NCI-H1694 (cell line): ENCODE results near the gene OMP.

Source experiments
- DNase-seq: peaks from one replicate; lab custom pipeline; 2025; lab: John Stamatoyannopoulos, UW

OMP gene

DNA sequence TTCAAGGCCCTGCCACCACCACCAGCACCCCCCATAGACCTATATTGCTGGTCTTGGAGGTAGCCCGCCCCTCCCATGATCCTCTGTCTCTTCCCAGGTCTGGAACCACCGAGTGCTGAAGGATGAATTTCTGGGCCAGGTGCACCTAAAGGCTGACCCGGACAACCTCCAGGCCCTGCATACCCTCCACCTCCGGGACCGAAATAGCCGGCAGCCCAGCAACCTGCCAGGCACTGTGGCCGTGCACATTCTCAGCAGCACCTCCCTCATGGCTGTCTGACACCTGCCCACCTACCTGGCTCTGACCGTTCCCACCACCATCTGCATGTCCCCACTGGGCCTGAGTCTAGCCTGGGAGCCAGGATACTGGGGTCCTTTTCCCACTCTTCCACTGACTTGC lies 21.0 kb downstream of the OMP start:
- no peak for DNase-seq

DNA sequence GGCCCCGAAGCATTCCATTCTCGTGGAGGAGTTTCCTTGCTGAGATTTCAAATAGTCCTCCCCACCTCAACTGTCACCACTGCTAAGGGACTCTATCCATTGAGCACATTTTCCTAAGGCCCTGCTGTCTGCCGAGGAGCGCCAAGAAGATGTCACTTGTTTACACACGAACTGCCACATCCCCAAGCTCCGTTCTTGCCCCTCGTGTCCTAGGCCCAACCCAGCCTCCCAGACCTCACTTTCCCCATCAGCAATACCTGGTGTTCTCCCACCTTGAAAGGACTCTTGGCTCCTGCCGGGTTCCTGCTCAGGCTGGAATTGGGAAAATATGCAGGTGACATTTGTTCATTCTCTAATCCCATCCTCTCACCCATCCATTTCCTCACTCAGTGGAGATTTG lies 21.4 kb downstream of the OMP start:
- DNase-seq, result no peak

DNA sequence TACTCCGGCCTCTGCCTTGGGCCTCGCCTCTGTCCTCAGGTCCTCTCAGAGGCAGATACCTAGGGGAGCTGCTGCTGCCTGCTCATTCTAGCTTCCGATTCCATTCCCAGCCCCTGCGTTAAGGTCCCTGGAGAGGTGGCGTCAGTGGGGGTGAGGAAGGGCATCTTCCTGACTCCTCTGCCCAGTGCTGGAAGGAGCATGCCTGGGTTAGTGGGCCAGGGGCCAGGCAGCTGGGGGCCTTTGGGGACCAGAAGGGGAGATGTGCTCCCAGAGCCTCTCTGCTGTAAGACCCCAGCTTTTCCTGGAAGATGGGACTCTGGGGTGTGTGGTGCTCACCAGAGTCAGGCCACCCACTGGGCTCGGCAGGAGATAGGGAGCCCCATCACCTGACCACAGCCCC lies 21.8 kb downstream of the OMP start:
- DNase-seq, result no peak

DNA sequence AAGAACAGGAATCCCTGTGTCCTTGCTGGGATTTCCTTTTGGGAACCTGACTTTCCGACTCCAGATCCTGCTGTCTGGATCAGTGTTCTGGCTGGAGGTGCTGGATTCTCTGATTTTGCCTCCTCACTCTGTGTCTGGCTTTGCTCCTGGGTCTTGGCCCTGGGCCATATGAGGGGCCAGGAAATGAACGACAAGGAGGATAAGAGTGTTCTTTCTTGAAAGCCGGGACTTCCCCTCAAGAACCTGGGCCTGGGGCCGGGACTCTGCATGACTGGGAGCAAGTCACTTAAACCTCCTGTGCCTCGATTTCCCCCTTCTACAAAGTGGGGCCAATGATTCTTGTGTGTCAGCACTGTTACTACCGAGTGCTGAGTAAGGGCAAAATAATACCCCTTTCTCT lies 22.6 kb downstream of the OMP start:
- no peak for DNase-seq

DNA sequence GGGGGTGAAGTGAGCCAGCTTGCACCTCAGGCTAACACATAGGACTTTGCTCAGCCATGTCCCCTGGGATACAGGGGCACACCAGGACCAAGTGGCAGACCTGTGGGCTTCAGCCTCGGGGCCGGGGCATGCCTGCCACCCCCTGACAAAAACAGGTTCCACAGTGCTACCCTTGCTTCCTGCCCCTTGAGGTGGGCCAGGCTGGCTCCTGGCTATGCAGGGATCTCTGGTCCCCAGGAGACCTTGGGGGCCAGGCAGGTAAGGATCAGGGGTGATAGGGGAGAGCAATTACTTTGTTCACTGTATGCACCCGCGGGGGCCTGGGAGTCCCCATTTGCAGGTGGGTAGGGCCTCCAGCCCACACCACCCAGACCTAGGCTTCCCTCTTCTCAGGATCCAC lies 23.1 kb downstream of the OMP start:
- no peak for DNase-seq

DNA sequence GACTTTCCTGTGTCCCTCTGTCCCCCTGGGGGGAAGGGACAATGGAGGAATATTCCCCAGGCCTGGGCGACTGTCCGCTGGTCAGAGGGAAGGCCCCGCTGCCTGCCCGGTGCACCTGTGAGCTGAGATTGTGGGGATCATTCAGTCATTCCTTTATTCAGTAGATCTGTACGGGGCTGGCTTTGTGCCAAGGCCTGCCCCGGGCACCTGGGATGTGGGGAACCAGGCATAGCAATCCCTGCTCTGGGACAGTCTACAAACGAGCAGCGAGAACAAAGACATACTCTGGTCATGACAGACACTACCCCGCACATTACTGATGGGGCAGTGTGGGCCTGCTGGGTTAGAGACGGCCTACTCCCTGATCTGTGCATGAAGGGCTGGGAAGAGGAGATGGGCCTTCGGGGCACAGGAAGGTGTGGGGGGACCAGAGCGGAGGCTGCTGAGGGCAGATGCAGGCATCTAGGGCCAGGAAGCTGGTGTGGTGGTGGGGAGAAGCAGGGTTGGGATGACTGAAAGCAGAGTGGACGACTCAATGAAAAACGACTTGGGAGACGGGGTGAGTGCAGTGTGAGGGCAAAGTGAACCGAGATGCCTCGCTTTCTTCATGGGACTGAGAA lies 23.6 kb downstream of the OMP start:
- no peak for DNase-seq

DNA sequence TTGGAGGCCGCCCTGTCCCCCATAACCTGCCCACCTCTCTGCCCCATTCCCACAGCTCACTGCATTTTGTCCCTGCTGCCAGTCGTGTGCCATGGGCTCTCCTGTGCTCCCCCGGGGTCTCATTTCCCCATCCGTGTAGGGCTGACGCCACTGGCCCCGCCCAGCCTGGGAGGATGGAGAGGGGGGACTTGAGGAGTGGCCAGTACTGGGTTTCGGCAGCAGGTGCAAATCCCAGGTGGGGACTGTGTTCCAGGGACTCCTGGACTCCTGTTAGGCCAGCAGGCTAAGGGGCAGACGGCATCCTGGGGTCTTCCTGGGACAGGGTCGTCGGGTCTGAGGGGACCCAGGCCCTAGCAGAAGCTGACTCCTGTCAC lies 24.2 kb downstream of the OMP start:
- DNase-seq, result no peak

DNA sequence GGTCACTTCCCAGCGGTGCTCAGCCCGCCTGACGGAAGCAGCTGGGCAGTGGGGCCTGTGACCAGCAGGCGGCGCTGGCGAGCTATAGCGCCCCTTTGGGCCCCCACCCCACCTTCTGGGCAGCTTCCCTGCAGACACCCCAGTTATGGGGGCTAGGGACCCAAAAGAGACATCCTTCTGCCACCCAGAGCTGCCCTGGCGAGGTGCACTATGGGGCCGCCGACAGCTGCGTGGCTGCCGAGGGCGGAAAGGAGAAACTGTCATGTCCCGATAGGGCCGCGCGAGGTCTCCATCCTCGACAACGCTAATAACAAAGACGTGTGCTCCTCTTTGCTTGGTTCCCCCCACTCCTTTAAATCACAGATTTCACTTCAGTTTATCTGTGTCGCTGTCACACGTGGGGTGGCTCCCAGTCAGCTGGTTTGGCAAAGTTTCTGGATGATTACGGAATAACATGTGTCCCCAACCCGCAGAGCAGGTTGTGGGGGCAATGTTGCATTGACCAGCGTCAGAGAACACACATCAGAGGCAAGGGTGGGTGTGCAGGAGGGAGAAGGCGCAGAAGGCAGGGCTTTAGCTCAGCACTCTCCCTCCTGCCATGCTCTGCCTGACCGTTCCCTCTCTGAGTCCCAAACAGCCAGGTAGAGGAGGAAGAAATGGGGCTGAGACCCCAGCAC lies 24.7 kb downstream of the OMP start:
- no peak for DNase-seq

DNA sequence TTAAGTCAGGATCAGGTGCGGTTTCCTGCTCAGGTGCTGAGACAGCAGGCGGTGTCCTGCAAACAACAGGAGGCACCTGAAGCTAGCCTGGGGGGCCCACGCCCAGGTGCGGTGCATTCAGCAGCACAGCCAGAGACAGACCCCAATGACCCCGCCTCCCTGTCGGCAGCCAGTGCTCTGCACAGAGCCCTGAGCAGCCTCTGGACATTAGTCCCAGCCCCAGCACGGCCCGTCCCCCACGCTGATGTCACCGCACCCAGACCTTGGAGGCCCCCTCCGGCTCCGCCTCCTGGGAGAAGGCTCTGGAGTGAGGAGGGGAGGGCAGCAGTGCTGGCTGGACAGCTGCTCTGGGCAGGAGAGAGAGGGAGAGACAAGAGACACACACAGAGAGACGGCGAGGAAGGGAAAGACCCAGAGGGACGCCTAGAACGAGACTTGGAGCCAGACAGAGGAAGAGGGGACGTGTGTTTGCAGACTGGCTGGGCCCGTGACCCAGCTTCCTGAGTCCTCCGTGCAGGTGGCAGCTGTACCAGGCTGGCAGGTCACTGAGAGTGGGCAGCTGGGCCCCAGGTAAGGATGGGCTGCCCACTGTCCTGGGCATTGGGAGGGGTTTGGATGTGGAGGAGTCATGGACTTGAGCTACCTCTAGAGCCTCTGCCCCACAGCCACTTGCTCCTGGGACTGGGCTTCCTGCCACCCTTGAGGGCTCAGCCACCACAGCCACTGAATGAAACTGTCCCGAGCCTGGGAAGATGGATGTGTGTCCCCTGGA lies 25.5 kb downstream of the OMP start, which contains the start of gene MYO7A:
TSS of gene MYO7A (plus strand) at position 327 of the 772 bp plus-strand sequence. CDS start 2,389 bp downstream, outside the sequence.
- DNase-seq, result no peak

DNA sequence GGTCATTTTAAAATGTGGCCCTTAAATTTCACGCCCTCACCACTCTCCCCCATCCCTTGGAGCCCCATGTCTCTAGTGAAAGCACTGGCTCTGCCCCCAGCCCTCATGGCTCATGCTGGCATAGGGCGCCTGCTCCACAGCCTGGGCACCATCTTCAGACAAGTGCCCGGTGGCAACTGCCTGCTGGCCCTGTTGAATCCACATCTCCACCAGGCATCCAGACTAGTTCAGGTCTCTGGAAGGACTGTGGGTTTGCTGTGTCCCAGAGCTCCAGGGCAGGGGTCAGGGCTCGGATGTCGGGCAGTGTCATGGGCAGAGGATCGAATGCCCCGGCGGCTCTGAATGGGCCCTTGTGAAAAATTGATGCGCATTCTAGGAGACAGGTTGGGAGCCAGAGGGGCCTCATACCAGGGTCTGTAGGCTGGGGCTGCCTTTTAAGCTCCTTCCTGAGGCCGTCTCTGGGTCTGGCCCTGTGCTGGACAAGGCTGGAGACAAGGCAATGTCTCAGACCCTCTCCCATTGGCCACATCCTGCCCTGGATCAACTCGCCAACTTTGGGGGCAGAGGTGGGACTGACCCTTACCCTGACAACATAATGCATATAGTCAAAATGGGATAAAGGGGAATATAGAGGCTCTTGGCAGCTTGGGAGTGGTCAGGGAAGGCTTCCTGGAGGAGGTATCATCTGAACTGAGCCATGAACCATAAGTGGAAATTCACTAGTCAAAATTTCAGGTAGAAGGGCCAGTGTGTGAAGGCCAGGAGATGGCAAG lies 26.6 kb downstream of the OMP start:
- no peak for DNase-seq

DNA sequence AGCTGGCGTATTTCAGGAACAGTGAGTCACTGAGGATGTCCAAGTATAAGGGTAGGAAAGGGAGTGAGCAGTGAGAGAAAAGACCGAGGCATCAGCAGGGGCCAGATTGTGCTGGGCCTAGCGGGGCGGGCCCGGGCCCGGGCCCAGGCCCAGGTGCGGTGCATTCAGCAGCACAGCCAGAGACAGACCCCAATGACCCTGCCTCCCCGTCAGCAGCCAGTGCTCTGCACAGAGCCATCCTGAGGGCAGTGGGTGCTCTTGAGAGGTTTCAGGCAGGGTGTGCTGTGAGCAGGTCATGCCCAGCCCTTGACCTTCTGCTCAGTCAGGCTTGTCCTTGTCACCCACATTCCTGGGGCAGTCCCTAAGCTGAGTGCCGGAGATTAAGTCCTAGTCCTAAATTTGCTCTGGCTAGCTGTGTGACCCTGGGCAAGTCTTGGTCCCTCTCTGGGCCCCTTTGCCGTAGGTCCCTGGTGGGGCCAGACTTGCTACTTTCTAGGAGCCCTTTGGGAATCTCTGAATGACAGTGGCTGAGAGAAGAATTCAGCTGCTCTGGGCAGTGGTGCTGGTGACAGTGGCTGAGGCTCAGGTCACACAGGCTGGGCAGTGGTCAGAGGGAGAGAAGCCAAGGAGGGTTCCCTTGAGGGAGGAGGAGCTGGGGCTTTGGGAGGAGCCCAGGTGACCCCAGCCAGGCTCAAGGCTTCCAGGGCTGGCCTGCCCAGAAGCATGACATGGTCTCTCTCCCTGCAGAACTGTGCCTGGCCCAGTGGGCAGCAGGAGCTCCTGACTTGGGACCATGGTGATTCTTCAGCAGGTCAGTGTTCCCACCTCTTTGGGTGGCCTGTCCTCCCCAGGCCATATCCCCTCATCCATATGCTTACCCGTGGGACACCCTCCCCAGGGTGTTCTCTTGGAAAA lies 27.5 kb downstream of the OMP start:
- no peak for DNase-seq

DNA sequence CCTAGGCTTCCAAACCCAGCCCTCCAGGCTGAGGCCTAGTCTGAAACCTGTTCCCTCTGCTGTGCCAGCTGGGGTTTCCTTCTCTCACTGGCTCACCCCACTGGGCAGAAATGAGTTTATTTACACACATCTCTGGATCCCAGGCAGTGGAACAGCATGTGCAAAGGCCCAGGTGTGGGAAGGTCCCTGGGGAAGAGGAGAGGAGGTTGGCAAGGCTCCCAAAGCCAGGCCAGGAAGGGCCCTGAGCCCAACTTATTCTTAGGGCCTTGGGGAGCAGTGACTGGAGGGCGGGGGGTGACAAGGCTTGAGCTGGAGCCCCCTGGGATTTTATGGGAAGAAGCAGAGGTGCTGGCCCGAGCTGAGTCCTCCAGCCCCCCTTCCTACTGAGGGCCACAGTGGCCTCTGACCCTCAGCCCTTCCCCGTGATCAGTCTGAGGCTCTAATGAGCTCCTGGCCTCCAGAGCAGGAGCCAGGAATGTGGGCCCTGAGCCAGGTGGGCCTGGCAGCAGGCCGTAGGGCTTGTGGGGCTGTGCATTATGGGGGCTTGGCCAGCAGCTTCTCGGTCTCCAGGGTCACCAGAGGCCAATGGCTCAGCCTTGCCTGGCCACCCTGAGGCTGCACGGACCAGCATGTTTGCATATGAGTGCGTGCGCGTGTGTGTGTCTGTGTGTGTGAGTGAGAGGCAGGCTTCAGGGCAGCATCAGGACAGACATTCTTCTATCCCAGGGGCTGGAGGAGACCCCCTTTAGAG lies 28.3 kb downstream of the OMP start:
- no peak for DNase-seq

DNA sequence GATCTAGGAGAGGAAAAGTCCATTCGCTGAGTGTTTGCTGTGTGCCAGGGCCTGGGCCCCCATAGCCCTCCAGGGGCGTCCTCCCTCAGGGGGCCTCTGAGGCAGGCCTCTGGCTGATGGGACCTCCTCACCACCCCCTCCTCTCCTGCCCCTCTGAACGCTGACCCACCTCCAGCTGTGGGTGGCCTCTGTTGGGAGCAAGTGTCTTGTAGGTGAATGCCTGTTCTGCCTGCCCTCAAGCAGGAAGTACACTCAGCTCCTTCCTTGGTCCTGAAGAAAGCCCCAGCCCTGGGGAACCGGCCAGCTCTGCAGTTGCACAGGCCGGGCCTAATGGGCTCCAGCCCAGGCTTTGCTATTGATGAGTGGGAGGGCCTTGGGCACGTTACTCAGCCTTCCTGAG lies 28.9 kb downstream of the OMP start:
- DNase-seq, result no peak

DNA sequence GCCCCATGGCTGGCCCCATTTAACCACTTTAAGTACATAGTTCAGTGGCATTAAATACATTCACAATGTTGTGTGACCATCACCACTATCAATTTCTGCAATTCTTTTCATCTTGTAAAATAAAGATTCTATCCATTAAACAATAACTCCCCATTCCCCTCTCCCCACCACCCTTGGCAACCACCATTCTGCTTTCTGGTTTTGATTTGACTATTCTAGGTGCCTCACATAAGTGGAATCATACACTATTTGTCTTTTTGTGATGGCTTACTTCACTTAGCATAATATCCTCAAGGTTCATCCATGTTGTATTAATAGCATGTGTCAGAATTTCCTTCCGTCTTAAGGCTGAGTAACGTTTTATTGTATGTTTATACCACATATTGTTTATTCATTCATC lies 32.4 kb downstream of the OMP start:
- no peak for DNase-seq

DNA sequence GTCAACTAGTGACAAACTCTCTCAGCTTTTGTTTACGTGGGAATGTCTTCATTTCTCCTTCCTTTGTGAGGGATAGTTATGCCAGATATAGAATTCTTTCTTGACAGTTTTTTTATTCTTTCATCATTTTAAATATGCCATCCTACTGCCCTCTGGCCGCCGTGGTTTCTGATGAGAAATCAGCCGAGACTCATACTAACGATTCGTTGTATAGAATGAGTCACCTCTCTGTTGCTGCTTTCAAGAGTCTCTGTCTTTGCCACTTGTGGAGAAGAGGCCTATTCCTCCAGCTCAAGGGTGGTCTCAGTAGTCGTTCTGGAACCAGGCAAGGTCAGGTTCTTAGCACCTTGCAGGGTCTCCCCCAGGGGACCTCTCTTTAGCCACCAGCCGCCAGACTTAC lies 33.4 kb downstream of the OMP start:
- no peak for DNase-seq

DNA sequence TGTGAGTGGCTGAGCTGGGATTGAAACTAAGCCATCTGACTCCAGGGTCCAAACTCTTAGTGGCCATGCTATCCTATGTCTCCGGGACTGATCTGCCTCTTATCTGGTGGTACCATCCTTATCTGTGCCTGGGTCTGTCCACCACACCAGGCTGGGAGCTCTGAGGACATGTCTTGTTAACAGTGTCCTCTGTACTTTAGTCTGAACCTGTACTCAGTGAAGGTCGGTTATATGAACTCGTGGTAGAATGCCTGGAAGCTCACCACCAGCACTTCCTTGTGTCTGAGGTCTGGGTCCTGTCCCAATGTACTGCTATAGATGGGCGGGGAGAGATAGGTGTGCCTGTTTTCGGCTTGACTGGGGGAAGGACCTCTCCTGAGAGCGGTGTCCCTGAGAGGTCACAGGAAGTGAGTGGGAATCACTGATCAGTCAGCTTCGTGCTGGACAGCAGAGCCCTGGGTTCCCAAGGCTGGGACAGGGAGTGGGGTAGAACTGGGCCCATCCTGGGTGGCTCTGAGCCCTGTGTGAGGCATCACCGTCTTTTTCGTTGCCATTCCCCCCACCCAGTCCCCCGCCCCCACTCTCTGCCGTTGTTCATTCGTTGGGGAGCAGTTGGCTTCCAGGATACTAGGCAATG lies 34.3 kb downstream of the OMP start:
- no peak for DNase-seq

DNA sequence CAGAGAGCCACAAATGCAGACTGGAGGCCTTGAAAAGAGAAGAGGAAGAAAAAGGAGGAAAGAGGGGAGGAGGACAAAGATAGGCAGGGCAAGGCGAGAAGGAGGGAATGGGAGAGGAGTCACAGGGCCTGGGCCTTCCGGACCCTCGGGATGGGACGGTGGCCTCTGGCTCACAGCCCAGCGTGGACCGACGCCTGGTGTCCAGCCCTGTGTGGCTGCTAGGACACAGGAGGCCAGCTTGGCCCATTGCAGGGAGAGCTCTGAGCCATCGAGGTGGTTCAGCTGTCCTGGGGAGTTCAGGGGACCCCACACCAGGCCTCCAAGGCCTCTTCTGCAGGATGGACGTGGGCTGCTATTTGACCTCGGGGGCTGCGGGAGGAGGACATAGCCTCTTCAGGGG lies 34.8 kb downstream of the OMP start:
- DNase-seq, result no peak

DNA sequence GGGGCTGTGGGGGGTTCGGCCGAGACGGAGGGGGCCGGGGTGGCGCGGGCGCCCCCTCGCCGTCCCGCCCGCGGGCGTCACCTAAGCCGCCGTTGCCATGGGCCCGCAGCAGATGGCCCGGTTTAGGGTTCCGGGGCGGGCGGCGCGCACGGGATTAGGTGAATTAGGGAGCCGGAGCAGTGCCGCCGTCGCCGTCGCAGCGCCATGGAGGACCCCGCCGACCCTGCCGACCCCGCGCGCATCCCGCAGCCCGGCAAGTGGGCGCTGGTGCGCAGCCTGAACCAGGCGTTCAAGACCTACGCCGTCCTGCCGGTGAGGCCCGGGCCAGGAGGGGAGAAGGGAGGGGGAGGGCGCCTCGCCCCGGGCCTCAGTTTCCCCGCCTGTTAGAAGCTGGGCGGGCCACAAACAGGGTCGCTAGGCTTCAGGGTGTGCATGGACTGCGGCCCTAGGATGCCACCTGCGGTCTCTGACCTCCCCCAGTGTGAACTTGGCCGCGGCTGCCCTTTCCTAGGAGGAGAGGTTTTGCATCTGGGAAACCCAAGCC lies 35.5 kb downstream of the OMP start:
- no peak for DNase-seq

DNA sequence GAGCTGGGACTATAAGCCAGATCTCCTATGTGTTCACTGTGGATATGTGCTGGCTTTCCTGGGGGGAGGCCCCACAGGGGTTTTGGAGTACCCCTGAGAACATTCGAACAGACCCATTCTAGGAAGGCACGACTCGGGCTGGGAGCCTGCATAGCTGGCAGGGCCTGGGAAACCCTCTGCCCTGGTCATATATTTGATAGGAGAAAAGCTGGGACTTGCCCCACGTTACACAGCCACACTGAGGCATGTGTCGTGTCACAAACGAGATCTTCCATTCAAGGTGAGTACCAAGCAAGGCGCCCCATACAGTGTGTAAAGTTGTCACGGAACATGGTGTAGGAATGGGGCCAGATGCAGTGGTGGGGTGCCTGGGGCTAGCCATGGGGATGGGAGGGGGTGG lies 36.6 kb downstream of the OMP start:
- DNase-seq, result no peak

DNA sequence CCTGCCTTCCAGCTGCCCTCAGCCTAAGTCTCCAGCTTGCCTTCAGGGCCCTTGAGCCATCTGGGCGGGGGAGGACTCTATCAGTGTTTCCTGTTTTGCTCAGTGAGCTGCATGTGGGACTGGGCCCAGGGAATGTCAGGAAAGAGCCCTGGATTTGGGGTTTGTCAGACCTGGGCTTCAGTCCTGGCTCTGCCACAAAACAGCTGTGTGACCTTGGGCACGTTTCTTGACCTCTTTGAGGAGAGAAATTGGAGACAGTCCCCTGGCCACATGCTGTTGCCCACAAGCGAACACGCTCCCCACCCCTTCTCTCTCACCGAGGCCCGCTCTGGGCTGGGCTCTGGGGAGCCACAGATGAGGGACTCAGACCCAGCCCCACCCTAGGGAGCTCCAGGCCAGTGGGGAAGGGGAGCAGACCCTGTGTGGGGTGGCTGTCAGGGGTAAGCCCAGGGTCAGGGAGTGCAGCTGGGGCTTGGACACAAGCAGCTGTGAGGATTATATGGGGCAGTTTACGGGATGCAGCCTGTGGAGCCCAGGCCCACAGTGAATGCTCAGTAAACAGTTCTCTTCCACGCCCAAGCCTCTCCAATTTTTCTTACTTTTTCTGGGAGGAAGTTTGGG lies 37.7 kb downstream of the OMP start:
- DNase-seq, result no peak
